Keratinocyte (primary cell): ENCODE results near the gene SOWAHA. TPM values are rescaled to one million over a fixed set of nuclear protein-coding genes. Genes with fewer than 3 reads are reported as not detected.

Experiments used
- DNase-seq: peaks from one replicate; pipeline ENCODE4 v3.0.0-alpha.2; 2011; ENCODE audit warnings: low read depth, missing footprints, low spot score
- FAIRE-seq: peaks from 2 replicates; lab custom pipeline; 2011; peaks lifted over from hg19 to GRCh38; lab: Jason Lieb, UNC
- H2AFZ ChIP-seq: 2 replicates; pipeline ENCODE4 v1.6.0; 2012; ENCODE audit warnings: low read length, control low read depth, inconsistent platforms; ENCODE audit not compliant: control insufficient read depth
- H3K27ac ChIP-seq: 2 replicates; pipeline ENCODE4 v1.5.1; 2011; ENCODE audit warnings: low read length; ENCODE audit not compliant: control insufficient read depth, insufficient read depth
- H3K27me3 ChIP-seq: 3 replicates; pipeline ENCODE4 v1.6.0; 2011; ENCODE audit warnings: low read length; ENCODE audit not compliant: control insufficient read depth, insufficient read depth; ENCODE audit errors: extremely low read depth
- H3K36me3 ChIP-seq, 2 experiments: 2 replicates in 1 of 2; 3 replicates in 1 of 2; pipeline ENCODE4 v1.5.1; 2011; ENCODE audit warnings: low read length in 2 of 2, mild to moderate bottlenecking in 1 of 2; ENCODE audit not compliant: control insufficient read depth in 2 of 2, insufficient read depth in 2 of 2; ENCODE audit errors: extremely low read depth in 1 of 2
- H3K4me1 ChIP-seq: 3 replicates; pipeline ENCODE4 v1.5.1; 2011; ENCODE audit warnings: low read length; ENCODE audit not compliant: control insufficient read depth, insufficient read depth; ENCODE audit errors: extremely low read depth
- H3K4me2 ChIP-seq: 3 replicates; pipeline ENCODE4 v1.6.0; 2011; ENCODE audit warnings: low read depth, low read length; ENCODE audit not compliant: control insufficient read depth, insufficient read depth; ENCODE audit errors: extremely low read depth
- H3K4me3 ChIP-seq, 3 experiments: fragments of 200-600 bp in 1 of 3; sonication (generic) in 1 of 3; 2 replicates in 2 of 3; 3 replicates in 1 of 3; pipeline ENCODE4 v1.5.1; 2011 to 2016; ENCODE audit warnings: low read length in 3 of 3, mild to moderate bottlenecking in 3 of 3, control low read depth in 2 of 3, inconsistent platforms in 1 of 3, low read depth in 1 of 3, mixed read lengths in 1 of 3, mixed run types in 1 of 3, moderate library complexity in 1 of 3; ENCODE audit not compliant: control insufficient read depth in 2 of 3, insufficient read depth in 2 of 3; ENCODE audit errors: extremely low read depth in 1 of 3
- H3K79me2 ChIP-seq: 2 replicates; pipeline ENCODE4 v1.6.0; 2012; ENCODE audit warnings: low read length; ENCODE audit not compliant: control insufficient read depth, insufficient read depth
- H3K9ac ChIP-seq: 3 replicates; pipeline ENCODE4 v1.6.0; 2011; ENCODE audit warnings: low read length; ENCODE audit not compliant: control insufficient read depth, insufficient read depth; ENCODE audit errors: extremely low read depth
- H3K9me1 ChIP-seq: 3 replicates; pipeline ENCODE4 v1.6.0; 2011; ENCODE audit warnings: low read length; ENCODE audit not compliant: control insufficient read depth, insufficient read depth; ENCODE audit errors: extremely low read depth
- H3K9me3 ChIP-seq: 2 replicates; pipeline ENCODE4 v1.5.1; 2012; ENCODE audit warnings: low read depth, low read length; ENCODE audit not compliant: control insufficient read depth
- H4K20me1 ChIP-seq: 3 replicates; pipeline ENCODE4 v1.6.0; 2011; ENCODE audit warnings: low read length; ENCODE audit not compliant: control insufficient read depth, insufficient read depth; ENCODE audit errors: extremely low read depth
- CTCF ChIP-seq, 3 experiments: IDR thresholded peaks in 1 of 3; conservative IDR thresholded peaks in 1 of 3; optimal IDR thresholded peaks in 1 of 3; 2 replicates in 2 of 3; 3 replicates in 1 of 3; pipeline versions ENCODE3 to v1.5.1; 2011; ENCODE audit warnings: low read length in 3 of 3, mild to moderate bottlenecking in 3 of 3, moderate library complexity in 2 of 3, control low read depth in 1 of 3, inconsistent platforms in 1 of 3; ENCODE audit not compliant: insufficient read depth in 2 of 3; ENCODE audit errors: extremely low read depth in 1 of 3
- EZH2 ChIP-seq: IDR thresholded peaks from one replicate; pipeline ENCODE4 v1.6.1; 2012; ENCODE audit warnings: inconsistent platforms, mild to moderate bottlenecking, low read length, moderate library complexity
- dilution Hi-C: fragments of 300-500 bp; cut with MboI; formaldehyde crosslinking; loops from one replicate; pipeline ENCODE4 v1.7.0; 2020; ENCODE audit warnings: low sequenced_read_pairs; ENCODE audit not compliant: extremely low pct_ligation_motif_present
- polyA plus RNA-seq, 5 experiments: library from polyadenylated mRNA; depleted of rRNA in 3 of 5; stranded (reverse) in 3 of 5; stranded (forward) in 1 of 5; unstranded in 1 of 5; fragments of >200 nt; gene quantifications; 1 replicate in 1 of 5; 2 replicates in 3 of 5; 3 replicates in 1 of 5; pipeline versions ENCODE4 v1.2.1 to v1.2.3, GENCODE V29; 2011 to 2012; ENCODE audit warnings: missing spikeins in 2 of 5, low read depth in 1 of 5, low replicate concordance in 1 of 5

The SOWAHA gene
- polyA plus RNA-seq, 1 donor (not counting 4 experiments of a cell fraction or from before 2014, with no cell fraction given) = not detected

- H3K4me1 ChIP-seq = peaks cover 24% of the 10 kb centered on the region
- no peak overlapping the region for H3K4me3 ChIP-seq
- dilution Hi-C loops = no loop called here
- TF ChIP-seq EZH2 (no peak), CTCF (optimal IDR thresholded peaks at IDR 0.05 in 1 of 3, IDR thresholded peaks at IDR 0.05 in 1 of 3, conservative IDR thresholded peaks at IDR 0.05 in 1 of 3; ENCODE audit: extremely low read depth in 1 of 3, insufficient read depth in 2 of 3, low read length in 3 of 3) (no peak)
- no peaks in the 10 kb centered on the region for H3K36me3 ChIP-seq
- H3K4me2 ChIP-seq = no peak overlapping the region
- no peak overlapping the region for H3K27ac ChIP-seq
- no peaks in the 10 kb centered on the region for H3K27me3 ChIP-seq
- no peak overlapping the region for H2AFZ ChIP-seq
- no peaks in the 10 kb centered on the region for H3K9me1 ChIP-seq
- H3K9ac ChIP-seq = no peak overlapping the region
- no peaks in the 10 kb centered on the region for H3K9me3 ChIP-seq
- FAIRE-seq = no peak
- peaks cover 6% of the 10 kb centered on the region for H3K79me2 ChIP-seq
- H4K20me1 ChIP-seq = no peaks in the 10 kb centered on the region
- no peak for DNase-seq
Observed at GRCh38 chr5:132780577-132780976, 32.5 kb upstream of the SOWAHA start.

- Histone ChIP-seq H3K9me1 (no peaks in the 10 kb centered on the region), H3K9ac (no peak overlapping the region), H3K27me3 (no peaks in the 10 kb centered on the region), H3K27ac (no peak overlapping the region), H3K4me1 (peaks cover 22% of the 10 kb centered on the region), H3K9me3 (no peaks in the 10 kb centered on the region), H4K20me1 (no peaks in the 10 kb centered on the region), H3K4me2 (no peak overlapping the region), H2AFZ (no peak overlapping the region), H3K36me3 (no peaks in the 10 kb centered on the region), H3K79me2 (peaks cover 4% of the 10 kb centered on the region), H3K4me3 (no peak overlapping the region)
- FAIRE-seq (no peak), DNase-seq (no peak)
- dilution Hi-C loops = no loop called here
- no peak for TF ChIP-seq CTCF (optimal IDR thresholded peaks at IDR 0.05 in 1 of 3, IDR thresholded peaks at IDR 0.05 in 1 of 3, conservative IDR thresholded peaks at IDR 0.05 in 1 of 3; ENCODE audit: extremely low read depth in 1 of 3, insufficient read depth in 2 of 3, low read length in 3 of 3)
- TF ChIP-seq EZH2 = no peak
Observed at GRCh38 chr5:132781029-132781428, 32.1 kb upstream of the SOWAHA start.
